ENCODE data around the gene PIGM.

Gene PIGM

DNA sequence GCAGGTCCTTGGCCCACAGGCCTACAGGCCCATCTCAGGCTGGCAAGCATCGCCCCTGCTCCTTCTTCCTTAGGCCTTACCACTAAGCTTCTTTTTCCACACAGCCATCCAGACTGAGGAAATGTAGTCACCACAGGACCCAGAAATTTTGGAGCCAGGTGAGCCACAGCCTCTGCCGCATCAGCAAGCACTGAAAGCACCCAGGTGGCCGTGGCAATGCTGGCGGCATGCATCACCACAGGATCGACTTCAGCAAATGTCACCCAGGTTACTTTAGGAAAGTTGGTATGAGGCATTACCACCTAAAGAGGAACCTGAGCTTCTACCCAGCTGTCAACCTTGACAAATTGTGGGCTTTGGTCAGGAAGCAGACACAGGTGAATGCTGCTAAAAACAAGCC, 11.6 kb downstream of the PIGM start:
- no peak for DNase-seq

DNA sequence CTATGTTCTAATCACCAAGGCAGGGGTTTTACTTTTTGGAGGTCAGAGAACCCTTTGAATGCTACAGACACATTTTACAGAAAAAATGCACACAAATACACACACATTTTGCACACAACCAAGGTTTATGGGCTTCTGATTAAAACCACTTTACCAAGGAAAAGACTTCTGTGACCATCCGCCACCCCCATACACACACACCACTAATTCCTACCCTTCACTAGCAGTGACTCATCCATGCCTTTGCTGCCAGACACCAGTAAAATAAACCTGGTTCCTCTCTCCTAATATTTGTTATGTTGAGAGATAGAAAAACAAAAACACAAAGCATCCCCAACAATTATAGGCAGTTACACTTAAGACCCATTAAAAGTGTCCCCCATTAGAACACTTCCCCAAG, 12.9 kb downstream of the PIGM start:
- no peak for DNase-seq

DNA sequence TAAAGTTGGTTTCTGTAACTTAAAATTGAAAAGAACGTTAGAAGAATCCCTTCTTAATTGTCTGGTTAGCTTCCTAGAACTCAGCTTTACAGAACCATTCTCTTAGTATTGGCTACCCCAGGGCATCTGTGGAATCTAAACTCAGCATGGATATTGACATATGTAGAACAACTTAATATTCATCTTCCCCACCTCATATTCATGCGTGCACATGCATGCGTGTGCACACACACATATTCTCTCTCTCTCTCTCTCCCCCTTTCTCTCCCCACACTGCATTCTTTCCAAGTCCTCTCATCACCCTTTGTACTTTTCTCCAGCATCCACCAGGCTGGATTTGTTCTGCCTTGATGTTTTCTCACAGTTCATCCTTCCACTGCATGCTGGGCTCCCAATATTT, 13.4 kb downstream of the PIGM start:
- DNase-seq, result no peak

DNA sequence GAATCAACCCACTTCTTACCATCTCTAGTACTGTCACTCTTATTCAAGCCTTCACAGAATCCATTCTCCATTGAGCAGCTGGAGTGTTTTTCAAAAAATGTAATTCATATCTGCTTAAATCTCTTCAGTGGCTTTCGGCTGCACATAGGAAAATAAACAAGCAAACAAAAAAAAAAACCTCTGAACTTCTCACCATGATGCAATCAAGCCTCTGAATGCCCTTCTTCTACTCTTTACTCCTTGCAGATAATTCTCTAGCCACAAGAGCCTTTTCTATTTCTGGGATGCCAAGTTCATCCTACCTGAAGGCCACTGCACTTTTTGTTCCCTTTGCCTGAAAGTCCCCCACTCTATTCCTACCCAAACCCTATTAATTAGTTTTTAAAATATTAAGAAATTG, 14.2 kb downstream of the PIGM start:
- no peak for DNase-seq

DNA sequence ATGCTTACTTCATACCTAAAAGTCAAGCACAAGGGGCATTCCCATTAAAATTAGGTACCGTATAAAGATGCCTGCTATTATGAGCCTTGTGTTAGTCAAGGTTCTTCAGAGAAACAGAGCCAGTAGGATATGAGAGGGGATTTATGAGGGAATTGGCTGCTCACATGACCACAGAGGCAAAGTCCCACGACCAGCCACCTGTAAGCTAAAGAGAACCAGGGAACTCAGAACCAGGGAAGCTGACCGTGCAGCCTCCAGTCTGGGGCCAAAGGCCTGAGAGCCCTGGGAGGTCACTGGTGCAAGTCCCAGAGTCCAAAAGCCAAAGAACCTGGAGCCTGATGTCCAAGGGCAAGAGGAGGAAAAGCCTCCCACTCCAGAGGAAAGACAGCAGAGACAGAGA, 20.0 kb downstream of the PIGM start:
- DNase-seq, result no peak

DNA sequence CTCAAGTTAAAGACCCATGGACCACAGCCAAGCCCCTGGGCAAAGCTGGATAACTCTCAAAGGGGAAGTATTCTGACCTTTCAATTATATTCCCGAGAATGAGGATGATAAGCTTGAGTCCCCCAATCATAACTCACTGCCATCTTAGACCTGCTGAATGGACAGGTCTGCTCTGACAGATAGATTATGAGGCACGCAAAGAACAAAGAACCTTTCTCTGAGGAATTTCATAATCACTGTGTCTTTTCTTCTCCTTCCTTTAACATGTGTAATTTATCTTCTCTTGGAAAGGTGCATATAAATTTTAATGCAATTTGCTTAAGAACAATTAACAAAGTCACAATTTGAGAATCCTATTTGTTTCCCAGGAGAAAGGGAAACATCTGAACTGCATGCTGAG, 22.0 kb downstream of the PIGM start:
- no peak for DNase-seq

DNA sequence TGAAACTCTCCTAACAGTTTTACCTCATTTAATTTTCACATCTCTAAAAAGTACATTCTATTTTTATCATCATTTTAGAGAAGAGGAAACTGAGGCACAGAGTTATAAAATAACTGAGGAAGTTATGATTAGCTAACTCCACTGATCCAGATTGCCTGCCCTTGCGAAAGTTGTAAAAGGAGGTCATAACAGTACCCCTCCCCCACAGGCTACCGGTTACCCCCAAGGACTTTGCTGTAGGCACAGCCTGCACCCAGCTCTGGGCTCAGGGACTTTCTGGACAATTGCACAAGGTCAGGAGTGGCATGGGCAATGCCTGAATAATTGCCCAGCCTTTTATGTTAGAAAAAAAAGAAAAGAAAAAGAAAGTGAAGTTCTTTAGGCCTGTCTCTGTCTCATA, 22.7 kb downstream of the PIGM start:
- no peak for DNase-seq

DNA sequence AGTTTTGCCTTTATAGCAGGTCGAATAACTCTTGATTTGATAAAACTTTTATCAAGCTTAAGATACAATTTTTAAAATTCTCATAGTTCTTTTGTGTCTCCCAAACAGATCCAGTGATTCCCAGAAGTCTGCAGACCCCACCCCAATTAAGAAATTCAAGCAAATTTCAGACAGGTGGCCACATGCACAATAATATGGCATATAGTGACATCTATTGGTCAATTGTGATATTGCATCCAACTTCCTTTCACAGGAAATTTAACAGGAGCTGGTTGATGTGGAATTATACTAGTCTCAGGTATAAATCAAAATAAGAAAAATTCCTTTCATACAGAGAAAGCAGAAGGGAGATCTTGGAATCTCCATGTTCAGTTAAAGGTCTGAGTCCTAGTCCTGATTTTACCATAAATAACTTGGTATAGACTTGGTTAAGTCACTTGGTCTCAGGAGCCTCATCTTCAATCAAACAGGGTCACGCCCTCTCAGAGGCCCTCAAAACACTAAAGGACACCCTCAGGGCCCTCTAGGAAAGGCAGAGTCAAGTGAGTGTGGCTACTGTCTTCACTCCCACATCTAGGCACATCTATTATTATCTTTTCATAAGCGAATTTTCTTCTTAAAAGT, 24.1 kb downstream of the PIGM start:
- peak; percentile 50 to 52 for DNase-seq

DNA sequence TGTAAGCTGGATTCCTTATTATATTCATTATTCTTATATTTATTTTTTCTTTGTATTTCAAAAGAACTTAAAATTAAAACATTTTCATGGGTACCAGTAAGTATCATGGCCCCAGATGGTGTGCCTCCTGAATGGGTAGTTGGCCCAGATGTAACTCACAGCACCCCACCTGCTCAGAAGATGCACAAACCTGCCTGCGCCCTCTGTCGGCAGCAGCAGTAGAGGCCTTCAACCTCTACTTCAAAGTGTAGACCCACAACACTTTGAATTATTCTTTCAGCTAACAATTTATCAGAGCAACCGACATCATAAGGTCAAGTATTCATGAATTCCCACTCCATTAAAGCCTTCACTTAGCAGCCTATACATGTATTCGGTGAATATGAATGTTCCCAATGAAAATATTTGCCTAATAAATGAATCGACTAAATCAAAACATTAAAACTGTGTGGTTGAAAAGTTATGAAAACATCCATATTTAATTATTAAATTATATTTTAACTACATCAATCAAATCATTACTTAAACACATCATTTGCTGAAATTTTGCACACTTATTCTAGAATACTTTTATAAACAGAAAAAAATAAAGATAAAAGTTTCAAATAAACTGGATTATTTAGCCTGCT, 25.4 kb downstream of the PIGM start:
- DNase-seq, result peak; percentile 80 to 83

DNA sequence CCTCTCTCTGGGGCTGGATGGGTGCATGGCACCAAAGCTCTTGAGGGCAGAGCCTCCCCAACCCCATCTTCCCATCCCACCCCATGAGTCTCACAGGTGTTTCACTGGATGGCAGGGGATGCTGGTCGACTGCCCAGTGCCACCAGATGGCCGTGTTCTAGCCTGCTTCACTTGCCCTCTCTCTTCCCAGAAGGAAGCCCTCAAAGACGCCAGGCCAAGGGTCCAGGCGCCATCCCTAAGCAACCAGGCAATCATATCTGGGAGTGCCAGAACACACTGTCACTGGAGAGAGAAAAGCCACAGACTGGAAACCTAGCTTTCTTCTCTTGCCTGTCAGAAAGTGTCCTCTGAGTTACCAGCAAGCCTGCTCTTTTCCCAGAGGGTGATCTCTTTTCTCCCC, 26.7 kb downstream of the PIGM start:
- DNase-seq, result no peak

DNA sequence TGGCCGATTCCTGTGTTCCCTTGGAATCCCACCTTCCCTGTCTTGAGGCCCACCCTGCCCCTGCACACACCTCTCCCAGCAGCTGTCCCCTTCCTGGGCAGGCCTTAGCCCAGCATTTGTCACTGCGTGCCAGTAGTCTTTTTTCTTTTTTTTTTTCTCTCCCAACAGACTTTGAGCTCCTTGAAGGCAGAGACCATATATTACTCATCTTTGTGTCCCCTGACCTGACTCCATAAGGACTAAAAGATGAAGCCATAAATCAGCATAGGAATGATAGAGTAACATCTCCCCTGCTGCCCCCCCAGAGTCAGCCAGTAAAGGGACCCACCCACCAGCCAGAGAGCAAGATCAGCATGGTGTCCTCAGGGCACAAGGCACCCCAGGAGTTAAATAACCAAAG, 27.4 kb downstream of the PIGM start:
- no peak for DNase-seq

DNA sequence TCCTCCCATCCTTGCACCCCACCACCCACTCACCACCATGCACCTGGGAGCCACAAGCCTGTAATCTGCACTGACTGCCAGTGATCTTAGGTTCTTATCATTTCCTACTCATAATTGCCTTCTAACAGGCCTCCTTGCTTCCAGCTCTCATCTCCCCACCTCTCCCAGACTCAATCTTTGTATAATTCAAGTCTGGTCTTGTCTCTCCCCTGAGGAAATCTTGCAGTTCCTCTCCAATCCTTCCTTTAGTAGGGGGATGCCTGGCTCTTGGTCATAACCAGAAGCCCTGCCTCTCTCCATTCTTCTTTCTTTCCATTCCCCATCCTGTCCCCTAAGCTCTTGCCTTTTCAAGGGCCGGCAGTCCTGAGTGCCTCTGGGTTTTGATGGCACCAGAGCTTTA, 27.8 kb downstream of the PIGM start:
- no peak for DNase-seq

DNA sequence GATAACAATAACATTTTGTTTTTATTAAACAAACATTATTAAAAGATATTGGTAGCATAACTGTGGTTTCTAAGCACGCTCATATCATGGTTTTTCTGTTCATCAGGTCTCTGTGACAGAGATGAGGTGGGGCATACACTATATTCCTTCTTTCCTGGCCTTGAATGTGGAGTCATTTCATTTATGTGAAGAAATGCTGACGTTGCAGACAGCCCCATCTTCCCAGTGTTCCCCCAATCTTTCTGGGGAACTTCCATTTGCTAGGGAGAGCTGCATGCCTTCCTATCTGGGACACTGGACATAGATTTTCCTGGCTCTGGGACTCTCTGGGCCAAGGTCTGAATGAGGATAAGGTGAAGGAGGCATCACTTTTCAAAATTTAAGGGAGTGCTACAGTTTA, 30.4 kb downstream of the PIGM start:
- no peak for DNase-seq

DNA sequence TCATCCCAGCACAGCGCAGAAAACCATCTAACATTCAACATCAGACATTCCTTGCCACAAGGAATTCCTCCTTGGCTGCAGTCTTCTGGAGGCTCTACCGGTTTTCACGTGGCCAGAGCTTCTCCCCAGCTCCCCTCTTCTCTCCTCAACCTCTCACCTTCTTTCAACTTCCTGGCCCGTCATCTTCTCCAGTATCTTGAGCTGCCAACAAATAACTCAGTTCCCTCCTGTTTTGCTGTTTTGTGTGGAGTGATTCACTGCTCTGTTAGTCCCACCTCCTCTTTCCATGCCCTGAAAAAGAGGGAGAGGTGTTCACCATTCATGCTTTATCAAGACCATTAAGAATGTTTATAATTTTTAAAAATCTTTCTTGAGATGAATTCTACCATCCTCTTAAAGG, 32.6 kb downstream of the PIGM start:
- DNase-seq, result no peak

DNA sequence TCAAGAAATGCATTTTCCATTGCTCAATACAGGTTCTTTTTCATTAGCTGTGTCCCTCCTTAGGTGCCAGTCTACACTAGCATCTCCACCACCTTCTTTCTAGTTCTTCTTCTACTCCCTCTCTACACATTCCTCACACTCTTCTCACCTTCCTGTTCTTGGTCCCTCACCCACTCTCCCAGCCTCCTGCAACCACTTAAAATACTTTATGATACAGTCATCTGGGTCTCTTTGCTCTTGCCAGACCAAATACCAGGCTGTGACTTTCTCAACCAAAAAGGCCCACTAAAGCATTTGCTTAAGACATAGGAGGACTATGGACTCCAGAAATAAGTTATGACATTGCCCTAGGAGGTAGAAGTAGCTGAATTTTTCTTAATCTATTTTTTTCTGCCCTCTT, 35.1 kb downstream of the PIGM start:
- no peak for DNase-seq

DNA sequence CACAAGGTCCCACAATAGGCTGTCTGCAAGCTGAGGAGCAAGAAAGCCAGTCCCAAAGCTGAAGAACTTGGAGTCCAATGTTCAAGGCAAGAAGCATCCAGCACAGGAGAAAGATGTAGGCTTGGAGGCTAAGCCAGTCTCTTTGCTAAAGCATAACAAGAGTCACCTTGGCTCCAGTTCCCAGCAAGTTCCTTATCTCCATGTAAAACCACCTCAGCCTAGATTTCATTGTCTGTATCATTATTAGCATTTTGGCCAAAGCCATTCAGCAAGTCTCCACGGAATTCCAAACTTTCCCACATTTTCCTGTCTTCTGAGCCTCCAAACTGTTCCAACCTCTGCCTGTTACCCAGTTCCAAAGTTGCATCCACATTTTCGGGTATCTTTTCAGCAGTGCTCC, 36.9 kb downstream of the PIGM start:
- DNase-seq, result no peak

DNA sequence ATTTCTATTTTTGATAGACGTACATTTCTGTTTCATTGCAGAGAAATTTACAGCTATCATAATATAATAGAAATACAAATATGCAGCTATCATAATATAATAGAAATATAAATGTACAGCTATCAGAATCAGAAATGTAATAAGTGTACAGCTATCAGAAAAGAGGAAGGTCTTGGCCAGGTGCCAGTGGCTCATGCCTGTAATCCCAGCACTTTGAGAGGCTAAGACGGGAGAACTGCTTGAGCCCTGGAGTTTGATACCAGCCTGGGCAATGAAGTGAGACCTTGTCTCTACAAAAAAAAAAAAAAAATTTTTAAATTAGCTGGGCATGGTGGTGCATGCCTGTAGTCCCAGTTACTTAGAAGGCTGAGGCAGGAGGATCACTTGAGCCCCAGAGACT, 37.9 kb downstream of the PIGM start:
- no peak for DNase-seq

DNA sequence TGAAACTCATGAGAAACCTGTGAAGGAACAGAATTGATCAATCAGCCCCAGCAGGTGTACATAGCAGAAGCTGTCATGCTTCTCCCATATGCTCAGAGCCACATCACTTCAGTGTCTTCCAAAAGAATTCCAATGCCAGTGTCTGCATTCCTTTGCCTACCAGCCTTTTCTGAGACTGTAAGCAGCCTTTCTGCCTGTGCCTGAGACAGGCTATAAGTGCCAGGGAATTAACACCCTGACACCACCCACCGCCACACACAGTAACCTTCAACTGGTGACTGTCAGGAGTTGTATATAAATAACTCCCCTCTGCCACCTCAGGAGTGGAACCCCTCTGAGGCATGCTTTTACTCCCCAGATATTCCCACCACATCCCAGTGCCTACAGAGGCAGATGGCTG, 39.6 kb downstream of the PIGM start:
- DNase-seq, result no peak

DNA sequence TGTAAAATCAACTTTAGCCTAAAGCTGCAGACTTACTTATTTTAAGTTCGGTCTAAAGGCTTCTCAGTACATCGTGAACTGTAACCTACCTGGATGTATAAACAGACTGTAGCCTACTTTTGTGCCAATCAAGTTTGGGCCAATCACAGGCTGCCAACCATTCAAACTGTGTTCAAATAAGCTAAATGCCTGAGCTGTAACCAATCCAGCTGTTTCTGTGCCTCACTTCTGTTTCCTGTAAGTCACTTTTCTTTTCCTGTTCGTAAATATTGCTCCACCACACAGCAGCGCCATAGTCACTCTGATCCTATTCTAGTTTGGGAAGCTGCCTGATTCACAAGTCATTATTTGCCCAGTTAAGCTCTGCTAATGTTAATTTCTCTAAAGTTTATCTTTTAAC, 40.3 kb downstream of the PIGM start:
- no peak for DNase-seq

DNA sequence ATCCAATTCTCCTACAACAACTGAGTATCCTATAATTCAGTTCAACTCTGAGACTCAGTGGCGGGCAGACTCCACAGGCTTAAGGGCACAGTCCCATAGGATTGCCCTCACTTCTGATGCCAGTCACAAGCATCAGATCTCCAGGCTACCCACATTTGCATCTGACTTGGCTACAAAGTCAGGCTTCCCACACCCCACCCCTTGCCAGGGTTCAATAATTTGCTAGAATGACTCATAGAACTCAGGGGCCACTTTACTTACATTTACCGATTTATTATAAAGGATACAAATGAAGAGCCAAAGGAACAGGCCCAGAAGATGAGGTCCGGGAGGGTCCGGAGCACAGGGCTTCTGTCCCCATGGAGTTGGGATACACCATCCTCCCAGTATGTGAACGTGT, 41.8 kb downstream of the PIGM start:
- no peak for DNase-seq

DNA sequence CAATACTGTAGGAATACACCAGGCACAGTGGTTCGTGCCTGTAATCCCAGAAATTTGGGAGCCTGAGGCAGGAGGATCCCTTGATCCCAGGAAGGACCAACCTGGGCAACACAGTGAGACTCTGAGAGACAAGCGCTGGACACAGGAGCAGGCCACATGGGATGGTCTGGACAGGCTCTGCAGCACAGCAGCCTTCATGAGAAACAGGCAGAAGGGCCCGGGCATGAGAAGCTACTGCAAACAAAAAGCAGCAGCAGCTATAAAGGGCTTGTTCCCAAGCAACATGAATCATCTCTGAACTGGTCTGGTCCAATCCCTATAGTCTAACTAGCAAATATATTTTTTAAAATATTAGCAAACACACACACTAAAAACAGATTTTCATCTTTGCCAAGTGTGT, 42.2 kb downstream of the PIGM start:
- no peak for DNase-seq

DNA sequence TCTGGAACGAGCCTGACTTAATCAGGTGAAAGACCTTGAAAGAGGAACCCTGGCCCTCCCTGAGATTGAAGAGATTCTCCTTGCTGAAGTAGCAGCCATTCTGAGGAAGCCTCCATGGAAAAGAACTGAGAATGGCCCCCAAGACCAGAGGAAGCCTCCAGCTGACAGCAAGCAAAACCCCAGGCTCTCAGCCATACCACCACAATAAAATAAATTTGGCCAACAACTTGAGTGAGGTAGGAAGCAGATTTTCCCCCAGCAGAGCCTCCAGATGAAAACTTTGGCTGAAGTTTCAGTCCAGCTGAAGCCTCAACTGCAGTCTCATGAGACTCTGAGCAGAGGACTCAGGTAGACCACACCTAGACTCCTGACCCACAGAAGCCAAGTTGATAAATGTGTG, 43.8 kb downstream of the PIGM start:
- DNase-seq, result no peak

DNA sequence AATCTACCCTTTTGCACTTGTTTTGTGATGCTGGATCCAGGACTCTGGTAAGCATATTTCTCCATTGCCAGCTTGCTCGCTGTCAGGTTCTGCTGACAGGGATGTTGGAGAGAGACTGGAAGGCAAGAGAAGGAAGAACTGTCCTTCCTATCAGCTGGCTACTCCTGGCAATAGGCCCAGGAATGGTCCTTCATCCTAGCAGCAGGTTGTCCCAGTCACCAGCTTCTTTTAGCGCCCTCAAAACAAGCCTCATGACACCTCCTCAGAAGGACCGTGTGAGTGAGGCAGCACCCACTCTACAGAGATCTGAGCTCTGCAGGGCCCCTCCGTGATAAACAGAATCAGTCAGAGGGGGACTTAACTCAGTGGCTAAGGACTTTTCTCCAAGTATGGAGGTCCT, 44.6 kb downstream of the PIGM start:
- no peak for DNase-seq

DNA sequence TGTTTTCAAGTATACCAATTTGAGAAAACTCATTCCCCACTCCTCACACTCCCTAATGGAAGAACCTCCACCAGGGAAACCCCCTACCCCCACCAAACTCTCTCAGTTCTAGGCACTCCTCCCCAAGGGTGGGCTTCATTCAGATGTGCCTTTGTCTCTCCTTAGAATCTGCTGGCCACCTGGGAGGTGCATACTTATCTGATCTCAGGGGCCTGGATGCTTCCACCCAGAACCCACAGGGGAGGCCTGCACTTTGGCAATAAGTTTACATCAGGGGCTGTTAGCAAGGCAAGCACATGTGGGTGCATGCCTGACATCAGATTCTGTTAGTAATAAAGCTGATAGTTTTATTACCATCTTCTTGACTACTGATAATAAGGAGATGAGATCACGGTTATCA, 45.3 kb downstream of the PIGM start:
- DNase-seq, result no peak

DNA sequence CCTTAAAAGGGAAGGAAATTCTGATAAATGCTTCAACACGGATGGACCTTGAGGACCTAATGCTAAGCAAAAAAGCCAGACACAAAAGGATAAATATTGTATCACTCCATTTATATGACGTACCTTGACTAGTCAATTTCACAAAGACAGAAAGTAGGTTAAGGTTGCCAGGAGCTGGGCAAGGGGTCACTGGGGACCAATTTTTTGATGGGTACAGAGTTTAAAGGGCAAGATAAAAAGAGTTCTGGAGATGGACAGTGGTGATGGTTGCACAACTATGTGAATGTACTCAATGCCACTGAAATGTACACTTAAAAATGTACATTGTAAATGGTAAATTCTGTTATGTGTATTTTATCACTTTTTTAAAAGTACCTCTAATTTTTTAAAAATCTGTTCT, 45.7 kb downstream of the PIGM start:
- no peak for DNase-seq

DNA sequence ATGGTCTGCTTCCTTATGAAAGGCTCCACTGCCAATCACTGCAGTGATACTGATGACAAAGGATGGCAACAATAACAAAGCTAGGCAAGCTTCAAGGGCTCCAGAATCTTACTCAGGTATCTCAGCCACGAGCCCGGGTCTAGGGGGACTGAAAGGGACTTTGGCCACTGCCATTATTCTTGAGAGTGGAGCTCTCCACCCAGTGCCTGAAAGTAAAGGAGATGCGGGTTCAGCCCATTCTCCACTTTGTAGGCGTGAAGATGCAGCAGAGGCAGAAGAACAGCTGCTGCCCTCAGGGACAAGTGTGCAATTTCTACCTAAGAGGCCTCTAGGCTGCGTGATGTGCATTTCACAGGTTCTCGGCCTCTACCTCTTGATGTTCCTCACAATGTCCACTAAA, 46.3 kb downstream of the PIGM start:
- DNase-seq, result no peak
